A549 (cell line): ENCODE measurements around the gene GPNMB. TPM values are rescaled to one million over a fixed set of nuclear protein-coding genes. Genes with fewer than 3 reads are reported as not detected.

Experiments
- ATAC-seq, 2 experiments: fragments of 200-7000 bp in 1 of 2; fragments of >200 bp in 1 of 2; cut with Nextera tagmentation in 1 of 2; cut with Tn5 transposase in 1 of 2; 3 replicates each; pipeline versions ENCODE4 v1.8.0 to v1.9.1; 2018 to 2020; ENCODE audit warnings: mild to moderate bottlenecking in 1 of 2, moderate library complexity in 1 of 2
- CTCF ChIA-PET: fragments of 300-600 bp; sonication (Branson Sonifier 250); formaldehyde crosslinking; extraction: SDS; loops from one replicate; lab custom pipeline; 2021; ENCODE audit warnings: antibody characterized with exemption, inconsistent platforms; lab: Yijun Ruan, JAX
- POLR2A ChIA-PET: fragments of 350-600 bp; formaldehyde crosslinking; extraction: SDS; loops from one replicate; lab custom pipeline; 2021; ENCODE audit warnings: antibody characterized with exemption, inconsistent platforms; lab: Yijun Ruan, JAX
- DNase-seq, 2 experiments: peaks; one replicate each; pipeline versions ENCODE4 v3.0.0 to v3.0.0-alpha.2; 2011 to 2016; ENCODE audit warnings: low read depth in 1 of 2, low spot score in 1 of 2
- FAIRE-seq: peaks from 2 replicates; lab custom pipeline; 2011; peaks lifted over from hg19 to GRCh38; lab: Jason Lieb, UNC
- H3K27ac ChIP-seq, 2 experiments: fragments of >200 bp; sonication (Bioruptor Twin); formaldehyde crosslinking; 3 replicates each; pipeline ENCODE4 v1.5.1; 2016 to 2017
- H3K4me1 ChIP-seq: fragments of >200 bp; sonication (Bioruptor Twin); formaldehyde crosslinking; 3 replicates; pipeline ENCODE4 v1.6.1; 2016
- H3K4me2 ChIP-seq: fragments of >200 bp; sonication (Bioruptor Twin); formaldehyde crosslinking; 3 replicates; pipeline ENCODE4 v1.6.1; 2016
- H3K4me3 ChIP-seq: fragments of >200 bp; sonication (Bioruptor Twin); formaldehyde crosslinking; 3 replicates; pipeline ENCODE4 v1.5.1; 2016
- H3K9me3 ChIP-seq: fragments of >200 bp; sonication (Bioruptor Twin); formaldehyde crosslinking; 3 replicates; pipeline ENCODE4 v1.6.1; 2016
- BCL3 ChIP-seq: fragments of >200 bp; sonication (Bioruptor Twin); formaldehyde crosslinking; IDR thresholded peaks from 3 replicates; pipeline ENCODE4 v1.6.1; 2016
- BHLHE40 ChIP-seq: IDR thresholded peaks from 2 replicates; pipeline ENCODE4 v1.6.1; 2012; ENCODE audit warnings: low read depth, low read length, inconsistent platforms
- CBX8 ChIP-seq: fragments of 200-600 bp; sonication (generic); IDR thresholded peaks from 2 replicates; pipeline ENCODE4 v1.6.1; 2016
- CHD4 ChIP-seq: fragments of 200-600 bp; sonication (generic); IDR thresholded peaks from 2 replicates; pipeline ENCODE4 v1.6.1; 2016; ENCODE audit warnings: antibody characterized with exemption, mild to moderate bottlenecking, borderline replicate concordance
- E2F6 ChIP-seq: IDR thresholded peaks from 2 replicates; pipeline ENCODE4 v1.6.1; 2012; ENCODE audit warnings: low read depth, borderline replicate concordance
- EHMT2 ChIP-seq: fragments of 200-600 bp; sonication (generic); IDR thresholded peaks from 2 replicates; pipeline ENCODE4 v1.6.1; 2016; ENCODE audit warnings: antibody characterized with exemption, low read depth, mild to moderate bottlenecking, moderate library complexity
- EP300 ChIP-seq, 2 experiments: fragments of >200 bp; sonication (Bioruptor Twin); formaldehyde crosslinking; IDR thresholded peaks; 2 replicates in 1 of 2; 3 replicates in 1 of 2; pipeline ENCODE4 v1.6.1; 2016 to 2017
- ESRRA ChIP-seq: fragments of 150-350 bp; IDR thresholded peaks from 2 replicates; pipeline ENCODE4 v1.6.1; 2014; ENCODE audit warnings: mild to moderate bottlenecking, low read length, borderline replicate concordance
- FOSB ChIP-seq: fragments of 250-450 bp; sonication (Bioruptor Pico); IDR thresholded peaks from 2 replicates; pipeline ENCODE4 v1.5.0; 2020; ENCODE audit warnings: mild to moderate bottlenecking, moderate library complexity
- HEYL ChIP-seq: fragments of 250-450 bp; sonication (Bioruptor Pico); IDR thresholded peaks from 2 replicates; pipeline ENCODE4 v1.8.0; 2021; ENCODE audit warnings: mild to moderate bottlenecking, moderate library complexity
- HOXA7 ChIP-seq: fragments of 250-450 bp; sonication (Bioruptor Pico); IDR thresholded peaks from 2 replicates; pipeline ENCODE4 v1.5.0; 2020; ENCODE audit warnings: mild to moderate bottlenecking, moderate library complexity
- JUN ChIP-seq, 2 experiments: fragments of >200 bp; sonication (Bioruptor Twin); formaldehyde crosslinking; IDR thresholded peaks; 2 replicates in 1 of 2; 3 replicates in 1 of 2; pipeline ENCODE4 v1.6.1; 2016 to 2017
- JUNB ChIP-seq: fragments of >200 bp; sonication (Bioruptor Twin); formaldehyde crosslinking; IDR thresholded peaks from 2 replicates; pipeline ENCODE4 v1.6.1; 2016
- MAFK ChIP-seq: fragments of 450-650 bp; IDR thresholded peaks from 2 replicates; pipeline ENCODE4 v1.6.1; 2014; ENCODE audit not compliant: partially characterized antibody
- NPAS2 ChIP-seq: fragments of 250-450 bp; sonication (Bioruptor Pico); IDR thresholded peaks from 2 replicates; pipeline ENCODE4 v1.8.0; 2022; ENCODE audit warnings: mild to moderate bottlenecking, moderate library complexity, borderline replicate concordance
- NR3C1 ChIP-seq: fragments of >200 bp; sonication (Bioruptor Twin); formaldehyde crosslinking; IDR thresholded peaks from 3 replicates; pipeline ENCODE4 v1.6.1; 2017
- PHF8 ChIP-seq: fragments of 200-600 bp; sonication (generic); IDR thresholded peaks from 2 replicates; pipeline ENCODE4 v1.6.1; 2016; ENCODE audit warnings: low read depth, mild to moderate bottlenecking, antibody characterized with exemption, moderate library complexity, borderline replicate concordance
- POLR2AphosphoS2 ChIP-seq: conservative IDR thresholded peaks from 2 replicates; pipeline ENCODE4 v1.6.1; 2012; ENCODE audit warnings: low read length, improper control_type of control experiment, inconsistent platforms
- RARB ChIP-seq: fragments of 250-450 bp; sonication (Bioruptor Pico); IDR thresholded peaks from 2 replicates; pipeline ENCODE4 v1.8.0; 2021; ENCODE audit warnings: mild to moderate bottlenecking, moderate library complexity
- RCOR1 ChIP-seq: fragments of 150-350 bp; IDR thresholded peaks from 2 replicates; pipeline ENCODE4 v1.6.1; 2014; ENCODE audit warnings: antibody characterized with exemption, low read length, low read depth
- RNF2 ChIP-seq: fragments of 200-600 bp; sonication (generic); IDR thresholded peaks from 2 replicates; pipeline ENCODE4 v1.6.1; 2016; ENCODE audit warnings: low read depth, mild to moderate bottlenecking, antibody characterized with exemption, moderate library complexity, borderline replicate concordance
- SREBF2 ChIP-seq: fragments of 450-650 bp; IDR thresholded peaks from 2 replicates; pipeline ENCODE4 v1.6.1; 2014; ENCODE audit warnings: mild to moderate bottlenecking, moderate library complexity
- TFCP2L1 ChIP-seq: fragments of 250-450 bp; sonication (Bioruptor Pico); IDR thresholded peaks from 2 replicates; pipeline ENCODE4 v1.5.0; 2021; ENCODE audit warnings: mild to moderate bottlenecking
- TP53 ChIP-seq: fragments of 250-450 bp; sonication (Bioruptor Pico); IDR thresholded peaks from 2 replicates; pipeline ENCODE4 v1.5.0; 2021; ENCODE audit warnings: mild to moderate bottlenecking, moderate library complexity
- ZFP36 ChIP-seq: fragments of 450-650 bp; IDR thresholded peaks from 2 replicates; pipeline ENCODE4 v1.6.1; 2014; ENCODE audit warnings: borderline replicate concordance; ENCODE audit not compliant: partially characterized antibody
- WGBS: methylation state at CpG from one replicate; pipeline ENCODE4 v1.1.6; 2017; ENCODE audit errors: missing lambda C conversion rate; 5-methylcytosine and 5-hydroxymethylcytosine counted together
- polyA plus RNA-seq, 4 experiments: library from polyadenylated mRNA; depleted of rRNA in 3 of 4; stranded (reverse); fragments of >200 nt; fragmentation: RNase III in 1 of 4; extraction: RNeasy Plus Mini Kit Qiagen cat#74134 plus additional on column Dnase treatment in 1 of 4; gene quantifications; 2 replicates in 3 of 4; 3 replicates in 1 of 4; pipeline ENCODE4 v1.2.3, GENCODE V29; 2011 to 2017
- TF ChIP-seq, protein P1 (sequence below): fragments of 200-600 bp; sonication (generic); IDR thresholded peaks from 2 replicates; pipeline ENCODE4 v1.6.1; 2016; ENCODE audit warnings: antibody characterized with exemption, mild to moderate bottlenecking, moderate library complexity
- TF ChIP-seq, protein P2 (sequence below): fragments of 150-350 bp; IDR thresholded peaks from 2 replicates; pipeline ENCODE4 v1.6.1; 2014; ENCODE audit warnings: low read depth, mild to moderate bottlenecking, low read length

Gene GPNMB
- polyA plus RNA-seq, 2 of the 4 experiments (the other 2 are of a cell fraction) = 3.3 to 4.7 TPM

- no peak overlapping the region for H3K4me2 ChIP-seq
- 59% methylated on average over 4 of the region's 6 CpGs for WGBS
- no peak overlapping the region for H3K27ac ChIP-seq
- no peak overlapping the region for H3K4me3 ChIP-seq
- ATAC-seq (no peak), FAIRE-seq (no peak), DNase-seq (no peak)
- H3K9me3 ChIP-seq = 0 out of 3 replicates have a peak, but pooled peaks cover 5% of the 10 kb centered on the region
- TF ChIP-seq JUN (IDR thresholded peaks at IDR 0.05) (no peak), NPAS2 (CRISPR knock-in tag) (no peak), HEYL (CRISPR knock-in tag) (no peak), EP300 (IDR thresholded peaks at IDR 0.05) (no peak), RARB (CRISPR knock-in tag) (no peak), RNF2 (no peak), CHD4 (no peak), FOSB (CRISPR knock-in tag) (no peak), E2F6 (no peak), ZFP36 (no peak), EHMT2 (no peak)
- TF ChIP-seq, protein P1, sequence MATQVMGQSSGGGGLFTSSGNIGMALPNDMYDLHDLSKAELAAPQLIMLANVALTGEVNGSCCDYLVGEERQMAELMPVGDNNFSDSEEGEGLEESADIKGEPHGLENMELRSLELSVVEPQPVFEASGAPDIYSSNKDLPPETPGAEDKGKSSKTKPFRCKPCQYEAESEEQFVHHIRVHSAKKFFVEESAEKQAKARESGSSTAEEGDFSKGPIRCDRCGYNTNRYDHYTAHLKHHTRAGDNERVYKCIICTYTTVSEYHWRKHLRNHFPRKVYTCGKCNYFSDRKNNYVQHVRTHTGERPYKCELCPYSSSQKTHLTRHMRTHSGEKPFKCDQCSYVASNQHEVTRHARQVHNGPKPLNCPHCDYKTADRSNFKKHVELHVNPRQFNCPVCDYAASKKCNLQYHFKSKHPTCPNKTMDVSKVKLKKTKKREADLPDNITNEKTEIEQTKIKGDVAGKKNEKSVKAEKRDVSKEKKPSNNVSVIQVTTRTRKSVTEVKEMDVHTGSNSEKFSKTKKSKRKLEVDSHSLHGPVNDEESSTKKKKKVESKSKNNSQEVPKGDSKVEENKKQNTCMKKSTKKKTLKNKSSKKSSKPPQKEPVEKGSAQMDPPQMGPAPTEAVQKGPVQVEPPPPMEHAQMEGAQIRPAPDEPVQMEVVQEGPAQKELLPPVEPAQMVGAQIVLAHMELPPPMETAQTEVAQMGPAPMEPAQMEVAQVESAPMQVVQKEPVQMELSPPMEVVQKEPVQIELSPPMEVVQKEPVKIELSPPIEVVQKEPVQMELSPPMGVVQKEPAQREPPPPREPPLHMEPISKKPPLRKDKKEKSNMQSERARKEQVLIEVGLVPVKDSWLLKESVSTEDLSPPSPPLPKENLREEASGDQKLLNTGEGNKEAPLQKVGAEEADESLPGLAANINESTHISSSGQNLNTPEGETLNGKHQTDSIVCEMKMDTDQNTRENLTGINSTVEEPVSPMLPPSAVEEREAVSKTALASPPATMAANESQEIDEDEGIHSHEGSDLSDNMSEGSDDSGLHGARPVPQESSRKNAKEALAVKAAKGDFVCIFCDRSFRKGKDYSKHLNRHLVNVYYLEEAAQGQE = no peak
- H3K4me1 ChIP-seq = no peaks in the 10 kb centered on the region
- ChIA-PET POLR2A (no interaction called here), CTCF (interaction anchor here (0.7 to 3.2 kb wide), 4 partner anchors 9 to 303 kb away, joined by 3 to 10 read pairs (median 6); no protein-coding TSS in a partner anchor)
Measured at GRCh38 chr7:23247046-23247602, 549 bp downstream of the GPNMB start.

GRCh38 chr7:23247603-23248335 lies 1.2 kb downstream of the GPNMB start:
- H3K27ac ChIP-seq = no peak overlapping the region
- TF ChIP-seq HOXA7 (CRISPR knock-in tag) (no peak), TP53 (CRISPR knock-in tag) (no peak), ZFP36 (no peak), CHD4 (no peak)
- TF ChIP-seq, protein P2, sequence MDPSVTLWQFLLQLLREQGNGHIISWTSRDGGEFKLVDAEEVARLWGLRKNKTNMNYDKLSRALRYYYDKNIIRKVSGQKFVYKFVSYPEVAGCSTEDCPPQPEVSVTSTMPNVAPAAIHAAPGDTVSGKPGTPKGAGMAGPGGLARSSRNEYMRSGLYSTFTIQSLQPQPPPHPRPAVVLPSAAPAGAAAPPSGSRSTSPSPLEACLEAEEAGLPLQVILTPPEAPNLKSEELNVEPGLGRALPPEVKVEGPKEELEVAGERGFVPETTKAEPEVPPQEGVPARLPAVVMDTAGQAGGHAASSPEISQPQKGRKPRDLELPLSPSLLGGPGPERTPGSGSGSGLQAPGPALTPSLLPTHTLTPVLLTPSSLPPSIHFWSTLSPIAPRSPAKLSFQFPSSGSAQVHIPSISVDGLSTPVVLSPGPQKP = no peak
- no peak overlapping the region for H3K4me3 ChIP-seq
- ATAC-seq = no peak
- 0 out of 3 replicates have a peak, but pooled peaks cover 5% of the 10 kb centered on the region for H3K9me3 ChIP-seq
- H3K4me2 ChIP-seq = no peak overlapping the region
- no peak for DNase-seq
- H3K4me1 ChIP-seq = no peaks in the 10 kb centered on the region
- ChIA-PET CTCF (interaction anchor here (0.6 to 3.2 kb wide), 5 partner anchors 9 to 303 kb away, joined by 3 to 10 read pairs (median 4); no protein-coding TSS in a partner anchor), POLR2A (no interaction called here)
- no peak for FAIRE-seq
- WGBS = 79% methylated on average over 48 of the region's 53 CpGs

- Histone ChIP-seq H3K9me3 (0 out of 3 replicates have a peak, but pooled peaks cover 5% of the 10 kb centered on the region), H3K4me1 (no peaks in the 10 kb centered on the region), H3K4me2 (no peak overlapping the region), H3K27ac (no peak overlapping the region), H3K4me3 (no peak overlapping the region)
- FAIRE-seq = no peak
- CTCF ChIA-PET = no interaction called here
- DNase-seq = no peak
- no peak for ATAC-seq
- POLR2A ChIA-PET = no interaction called here
- TF ChIP-seq RCOR1 = no peak
- TF ChIP-seq JUNB = no peak
- no peak for TF ChIP-seq TFCP2L1 (CRISPR knock-in tag)
- no peak for TF ChIP-seq MAFK
- no peak for TF ChIP-seq NR3C1
- TF ChIP-seq ESRRA = no peak
- TF ChIP-seq EP300 (IDR thresholded peaks at IDR 0.05) = no peak
- TF ChIP-seq SREBF2 = no peak
- TF ChIP-seq HOXA7 (CRISPR knock-in tag) = no peak
- no peak for TF ChIP-seq BCL3
- no peak for TF ChIP-seq POLR2AphosphoS2
- no peak for TF ChIP-seq FOSB (CRISPR knock-in tag)
- no peak for TF ChIP-seq BHLHE40
- TF ChIP-seq CBX8 = no peak
- no peak for TF ChIP-seq PHF8
Measured at GRCh38 chr7:23249486-23249885, 2.9 kb downstream of the GPNMB start.
